Loucy (cell line): Measurements from ENCODE around the gene RRP1.

Experiments used
- EZH2phosphoT487 ChIP-seq: fragments of 200-600 bp; IDR thresholded peaks from 2 replicates; pipeline ENCODE4 v1.6.1; 2018; ENCODE audit warnings: antibody characterized with exemption, mild to moderate bottlenecking, moderate library complexity, borderline replicate concordance
- TF ChIP-seq, protein P1 (sequence below): fragments of 200-600 bp; sonication (generic); conservative IDR thresholded peaks from 2 replicates; pipeline ENCODE4 v1.5.1; 2014; ENCODE audit warnings: mild to moderate bottlenecking, antibody characterized with exemption, low read length

DNA sequence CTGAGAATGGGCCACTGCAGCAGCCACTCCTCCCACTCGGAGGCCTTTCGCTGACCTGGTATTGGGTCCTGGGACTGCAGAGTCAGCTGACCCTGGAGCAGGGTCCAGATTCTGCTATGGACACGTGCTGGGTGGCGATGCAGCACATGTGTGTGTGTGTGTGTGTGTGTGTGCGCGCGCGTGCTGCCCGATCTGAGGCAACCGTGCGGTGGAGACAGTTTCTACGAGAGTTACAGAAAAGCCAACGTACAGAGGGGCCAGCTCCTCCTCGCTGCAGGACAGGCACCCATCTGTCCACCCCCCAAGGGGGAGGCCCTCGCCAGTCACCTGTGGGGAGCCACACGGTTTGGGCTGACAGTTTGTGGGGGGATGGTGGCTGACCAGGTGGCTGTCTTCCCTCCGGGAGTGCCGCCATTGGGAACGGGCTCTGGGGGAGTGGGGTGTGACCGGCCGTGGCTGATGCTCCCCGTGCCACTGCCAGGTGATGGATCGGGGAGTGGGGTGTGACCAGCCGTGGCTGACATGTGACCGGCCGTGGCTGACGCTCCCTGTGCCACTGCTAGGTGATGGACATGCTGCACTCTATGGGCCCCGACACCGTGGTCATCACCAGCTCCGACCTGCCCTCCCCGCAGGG is 37.3 kb upstream of the RRP1 start:
- TF ChIP-seq, protein P1, sequence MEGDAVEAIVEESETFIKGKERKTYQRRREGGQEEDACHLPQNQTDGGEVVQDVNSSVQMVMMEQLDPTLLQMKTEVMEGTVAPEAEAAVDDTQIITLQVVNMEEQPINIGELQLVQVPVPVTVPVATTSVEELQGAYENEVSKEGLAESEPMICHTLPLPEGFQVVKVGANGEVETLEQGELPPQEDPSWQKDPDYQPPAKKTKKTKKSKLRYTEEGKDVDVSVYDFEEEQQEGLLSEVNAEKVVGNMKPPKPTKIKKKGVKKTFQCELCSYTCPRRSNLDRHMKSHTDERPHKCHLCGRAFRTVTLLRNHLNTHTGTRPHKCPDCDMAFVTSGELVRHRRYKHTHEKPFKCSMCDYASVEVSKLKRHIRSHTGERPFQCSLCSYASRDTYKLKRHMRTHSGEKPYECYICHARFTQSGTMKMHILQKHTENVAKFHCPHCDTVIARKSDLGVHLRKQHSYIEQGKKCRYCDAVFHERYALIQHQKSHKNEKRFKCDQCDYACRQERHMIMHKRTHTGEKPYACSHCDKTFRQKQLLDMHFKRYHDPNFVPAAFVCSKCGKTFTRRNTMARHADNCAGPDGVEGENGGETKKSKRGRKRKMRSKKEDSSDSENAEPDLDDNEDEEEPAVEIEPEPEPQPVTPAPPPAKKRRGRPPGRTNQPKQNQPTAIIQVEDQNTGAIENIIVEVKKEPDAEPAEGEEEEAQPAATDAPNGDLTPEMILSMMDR, result no peak
- TF ChIP-seq EZH2phosphoT487, result no peak
